AG09309 (cell line): ENCODE results near the gene CLASP1.

ENCODE experiments used
- DNase-seq: peaks from one replicate; pipeline ENCODE4 v3.0.0-alpha.2; 2010; ENCODE audit warnings: low read depth
- H3K4me3 ChIP-seq: 2 replicates; pipeline ENCODE4 v1.5.1; 2011; ENCODE audit warnings: mild to moderate bottlenecking, low read depth, low read length, moderate library complexity; ENCODE audit not compliant: control insufficient read depth
- TF ChIP-seq, protein P1 (sequence below): IDR thresholded peaks from 2 replicates; pipeline ENCODE4 v1.5.1; 2011; ENCODE audit warnings: mild to moderate bottlenecking, low read depth, low read length, inconsistent platforms; ENCODE audit not compliant: insufficient read depth, control insufficient read depth; ENCODE audit errors: missing control alignments

The CLASP1 gene

DNA sequence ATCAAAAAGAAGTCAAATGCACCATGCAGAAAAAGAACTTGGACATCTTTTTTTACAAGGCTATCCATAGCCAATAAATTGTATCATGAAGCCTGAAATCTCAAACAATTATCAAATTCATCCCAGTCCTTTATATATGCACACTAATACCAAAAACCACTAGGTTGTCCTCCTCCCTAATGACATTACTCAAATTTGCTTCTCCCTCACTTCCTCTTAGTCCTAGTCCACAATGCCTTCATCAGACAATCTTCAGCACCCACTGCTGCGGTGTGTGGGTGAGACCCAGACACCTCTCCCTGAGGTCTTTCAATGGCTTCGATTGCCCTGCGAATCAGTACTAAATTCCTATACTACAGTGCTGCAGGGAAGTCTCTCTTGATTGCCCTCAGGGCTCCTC is 58.1 kb downstream of the CLASP1 start:
- H3K4me3 ChIP-seq: no peak overlapping the region
- DNase-seq: no peak
- TF ChIP-seq, protein P1, sequence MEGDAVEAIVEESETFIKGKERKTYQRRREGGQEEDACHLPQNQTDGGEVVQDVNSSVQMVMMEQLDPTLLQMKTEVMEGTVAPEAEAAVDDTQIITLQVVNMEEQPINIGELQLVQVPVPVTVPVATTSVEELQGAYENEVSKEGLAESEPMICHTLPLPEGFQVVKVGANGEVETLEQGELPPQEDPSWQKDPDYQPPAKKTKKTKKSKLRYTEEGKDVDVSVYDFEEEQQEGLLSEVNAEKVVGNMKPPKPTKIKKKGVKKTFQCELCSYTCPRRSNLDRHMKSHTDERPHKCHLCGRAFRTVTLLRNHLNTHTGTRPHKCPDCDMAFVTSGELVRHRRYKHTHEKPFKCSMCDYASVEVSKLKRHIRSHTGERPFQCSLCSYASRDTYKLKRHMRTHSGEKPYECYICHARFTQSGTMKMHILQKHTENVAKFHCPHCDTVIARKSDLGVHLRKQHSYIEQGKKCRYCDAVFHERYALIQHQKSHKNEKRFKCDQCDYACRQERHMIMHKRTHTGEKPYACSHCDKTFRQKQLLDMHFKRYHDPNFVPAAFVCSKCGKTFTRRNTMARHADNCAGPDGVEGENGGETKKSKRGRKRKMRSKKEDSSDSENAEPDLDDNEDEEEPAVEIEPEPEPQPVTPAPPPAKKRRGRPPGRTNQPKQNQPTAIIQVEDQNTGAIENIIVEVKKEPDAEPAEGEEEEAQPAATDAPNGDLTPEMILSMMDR: no peak

- DNase-seq: no peak
- TF ChIP-seq, protein P1: no peak
- no peak overlapping the region for H3K4me3 ChIP-seq
Observed at GRCh38 chr2:121588357-121588756, 60.9 kb downstream of the CLASP1 start.

DNA sequence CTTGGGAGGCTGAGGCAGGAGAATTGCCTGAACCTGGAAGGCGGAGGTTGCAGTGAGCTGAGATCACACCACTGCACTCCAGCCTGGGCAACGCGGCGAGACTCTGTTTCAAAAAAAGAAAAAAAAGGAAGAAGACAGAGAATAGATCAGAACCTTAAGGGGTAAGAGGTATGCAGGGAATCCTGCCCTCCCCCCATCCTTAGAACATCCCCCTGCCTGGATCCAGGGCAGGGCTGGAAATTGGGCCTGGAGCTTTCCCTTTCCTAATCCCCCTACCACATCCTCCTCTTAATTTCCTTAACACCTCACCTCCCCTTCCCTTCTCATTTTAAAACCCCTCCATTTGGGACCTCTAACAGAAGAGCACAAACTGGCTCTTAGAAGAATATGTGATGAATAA is 62.1 kb downstream of the CLASP1 start:
- H3K4me3 ChIP-seq: no peak overlapping the region
- TF ChIP-seq, protein P1: no peak
- no peak for DNase-seq

GRCh38 chr2:121584741-121585140 is 64.5 kb downstream of the CLASP1 start:
- TF ChIP-seq, protein P1: no peak
- no peak for DNase-seq
- H3K4me3 ChIP-seq: no peak overlapping the region

DNA sequence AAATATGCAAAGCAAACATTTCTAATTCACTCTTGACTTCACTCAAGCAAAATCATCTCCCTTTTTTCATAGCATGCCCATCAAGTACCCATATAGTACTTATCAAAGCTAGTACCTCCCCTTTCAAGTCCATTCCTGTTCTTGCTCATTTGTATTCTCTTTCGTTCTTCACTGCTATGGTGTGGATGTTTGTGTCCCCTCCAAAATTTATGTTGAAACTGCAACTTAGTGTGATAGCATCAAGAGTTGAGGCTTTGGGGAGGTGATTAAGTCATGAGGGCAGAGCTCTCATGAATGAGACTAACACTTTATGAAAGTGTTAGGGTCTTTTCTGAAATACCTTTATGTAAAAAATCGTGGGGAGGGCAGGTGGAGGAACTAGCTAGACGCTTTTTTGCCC is 65.7 kb downstream of the CLASP1 start:
- no peak overlapping the region for H3K4me3 ChIP-seq
- TF ChIP-seq, protein P1: no peak
- DNase-seq: no peak

DNA sequence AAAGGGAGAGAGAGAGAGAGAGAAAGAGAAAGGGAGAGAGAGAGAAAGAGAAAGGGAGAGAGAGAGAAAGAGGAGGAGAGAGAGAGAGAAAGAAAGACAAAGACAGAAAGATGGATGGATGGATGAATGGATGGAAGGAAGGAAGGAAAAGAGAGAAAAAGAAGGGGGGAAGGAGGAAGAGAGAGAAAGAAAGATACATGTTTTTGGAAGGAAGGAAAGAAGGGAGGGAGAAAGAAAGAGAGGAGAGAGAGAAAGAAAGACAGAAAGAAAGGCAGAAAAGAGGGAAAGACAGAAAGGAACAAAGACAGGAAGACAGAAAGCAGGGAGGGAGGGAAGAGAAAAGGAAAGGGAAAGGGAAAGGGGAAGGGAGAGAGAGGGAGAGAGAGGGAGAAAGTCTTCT is 67.0 kb downstream of the CLASP1 start:
- DNase-seq: no peak
- no peak overlapping the region for H3K4me3 ChIP-seq
- TF ChIP-seq, protein P1: no peak

DNA sequence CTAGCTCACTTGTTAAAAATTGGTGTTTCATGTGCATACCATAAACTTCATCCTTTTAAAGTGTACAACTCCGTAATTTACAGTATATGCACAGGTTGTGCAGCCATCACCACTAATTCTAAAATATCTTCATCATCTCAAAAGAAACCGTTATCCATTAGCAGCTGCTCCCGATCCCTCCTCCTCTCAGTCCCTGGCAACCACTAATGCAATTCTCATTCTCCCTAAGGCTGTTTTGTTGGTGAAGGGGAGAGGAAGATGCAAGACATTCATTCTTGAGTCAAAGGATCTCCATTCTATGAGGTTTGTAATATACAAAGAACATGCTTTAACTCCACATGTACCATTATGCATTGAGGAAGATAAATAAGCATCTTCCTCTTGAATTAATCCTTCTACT is 70.0 kb downstream of the CLASP1 start:
- no peak overlapping the region for H3K4me3 ChIP-seq
- TF ChIP-seq, protein P1: no peak
- DNase-seq: no peak
